CD4-positive, alpha-beta T cell (primary cell): ENCODE measurements around the gene TNS1. TPM values are rescaled to one million over a fixed set of nuclear protein-coding genes. Genes with fewer than 3 reads are reported as not detected.
A peak's percentile ranks its signal among the peaks of the same experiment; 100 is the strongest.

Experiments
- ATAC-seq: fragments of 200-7000 bp; cut with Tn5 transposase; one replicate; pipeline ENCODE4 v1.10.0; 2022; ENCODE audit warnings: mild to moderate bottlenecking; ENCODE audit not compliant: poor library complexity
- CTCF ChIA-PET: fragments of 350-600 bp; sonication (Branson Sonifier 250); formaldehyde crosslinking; loops from one replicate; lab custom pipeline; 2021; ENCODE audit warnings: antibody characterized with exemption, inconsistent platforms; lab: Charles Lee
- POLR2A ChIA-PET: fragments of 350-600 bp; sonication (Branson Sonifier 250); formaldehyde crosslinking; loops from one replicate; lab custom pipeline; 2021; ENCODE audit warnings: antibody characterized with exemption, inconsistent platforms; lab: Charles Lee
- DNase-seq, 14 experiments: peaks; one replicate each; pipeline ENCODE4 v3.0.0-alpha.2; 2013 to 2020; ENCODE audit warnings: mixed read lengths in 2 of 14
- H3K27ac ChIP-seq, 2 donors: one replicate each; pipeline versions ENCODE4 v1.5.1 to v1.7.0; 2013; ENCODE audit warnings: low read length in 2 of 2, low read depth in 1 of 2, mild to moderate bottlenecking in 1 of 2
- H3K27me3 ChIP-seq, 2 experiments: 1 replicate in 1 of 2; 2 replicates in 1 of 2; pipeline versions ENCODE4 v1.6.1 to v1.7.0; 2013; ENCODE audit warnings: low read length in 2 of 2, control low read depth in 1 of 2, mild to moderate bottlenecking in 1 of 2, moderate library complexity in 1 of 2; ENCODE audit not compliant: insufficient read depth in 2 of 2, control insufficient read depth in 1 of 2
- H3K36me3 ChIP-seq: one replicate; pipeline ENCODE4 v1.6.1; 2013; ENCODE audit warnings: low read length, control low read depth; ENCODE audit not compliant: insufficient read depth
- H3K4me1 ChIP-seq: one replicate; pipeline ENCODE4 v1.6.1; 2013; ENCODE audit warnings: low read length, control low read depth; ENCODE audit not compliant: insufficient read depth
- H3K4me3 ChIP-seq: one replicate; pipeline ENCODE4 v1.5.1; 2013; ENCODE audit warnings: mild to moderate bottlenecking, low read length, moderate library complexity
- H3K9me3 ChIP-seq, 2 experiments: 1 replicate in 1 of 2; 2 replicates in 1 of 2; pipeline versions ENCODE4 v1.6.1 to v1.7.0; 2013; ENCODE audit warnings: low read length in 2 of 2, mild to moderate bottlenecking in 2 of 2, control low read depth in 1 of 2, moderate library complexity in 1 of 2; ENCODE audit not compliant: control insufficient read depth in 1 of 2, insufficient read depth in 1 of 2
- H3K27ac Mint-ChIP-seq: one replicate; pipeline ENCODE4 v1.8.0; 2020; ENCODE audit warnings: mixed read lengths
- H3K27me3 Mint-ChIP-seq: one replicate; pipeline ENCODE4 v1.8.0; 2021; ENCODE audit warnings: mixed read lengths
- H3K36me3 Mint-ChIP-seq: one replicate; pipeline ENCODE4 v1.8.0; 2021; ENCODE audit warnings: low read depth, mixed read lengths
- H3K4me1 Mint-ChIP-seq: one replicate; pipeline ENCODE4 v1.8.0; 2021; ENCODE audit warnings: low read depth, mixed read lengths
- H3K4me3 Mint-ChIP-seq: one replicate; pipeline ENCODE4 v1.8.0; 2020; ENCODE audit warnings: mild to moderate bottlenecking, mixed read lengths
- H3K9me3 Mint-ChIP-seq: one replicate; pipeline ENCODE4 v1.8.0; 2020; ENCODE audit warnings: mixed read lengths
- CTCF ChIP-seq: fragments of 200-600 bp; IDR thresholded peaks from one replicate; pipeline ENCODE4 v1.8.0; 2022; ENCODE audit warnings: antibody characterized with exemption, mild to moderate bottlenecking
- intact Hi-C, 2 experiments: fragments of 100-400 bp; cut with DNase I in 1 of 2; cut with micrococcal nuclease in 1 of 2; formaldehyde crosslinking; loops; one replicate each; pipeline versions ENCODE4 v1.15.1 to v1.9.0; 2023 to 2025; cut with DNase I, micrococcal nuclease
- total RNA-seq, 174 experiments: library from RNA in 2 of 174; stranded (reverse) in 2 of 174; gene quantifications; one replicate each; pipeline ENCODE4 v1.2.3 and lab custom pipeline; 2021 to 2026

Gene TNS1
- total RNA-seq, 2 experiments from 2014 or later = 0.25 to 0.34 TPM

GRCh38 chr2:217929757-217930707 is 72.8 kb downstream of the TNS1 start:
- H3K27ac Mint-ChIP-seq = no peak overlapping the region

GRCh38 chr2:217929272-217929671 is 73.5 kb downstream of the TNS1 start:
- ChIA-PET POLR2A (no interaction called here), CTCF (no interaction called here)
- ATAC-seq = no peak
- H3K9me3 Mint-ChIP-seq = no peaks in the 10 kb centered on the region
- no peaks in the 10 kb centered on the region for H3K4me1 Mint-ChIP-seq
- H3K4me3 Mint-ChIP-seq = no peak overlapping the region
- Histone ChIP-seq H3K27ac (no peak overlapping the region), H3K4me1 (peaks cover 3% of the 10 kb centered on the region), H3K9me3 (peaks cover 0 to 3% of the 10 kb centered on the region in 2 experiments), H3K36me3 (no peaks in the 10 kb centered on the region), H3K4me3 (no peak overlapping the region), H3K27me3 (peaks cover 0 to 4% of the 10 kb centered on the region in 2 experiments)
- no peaks in the 10 kb centered on the region for H3K36me3 Mint-ChIP-seq
- intact Hi-C loops = no loop called here
- no peak overlapping the region for H3K27ac Mint-ChIP-seq
- no peak for DNase-seq
- TF ChIP-seq CTCF = no peak
- peaks cover 6% of the 10 kb centered on the region for H3K27me3 Mint-ChIP-seq

More at GRCh38 chr2:217929757-217930707, 72.8 kb downstream of the TNS1 start:
- ChIA-PET POLR2A (no interaction called here), CTCF (no interaction called here)
- Histone ChIP-seq H3K9me3 (peaks cover 0 to 3% of the 10 kb centered on the region in 2 experiments), H3K27ac (no peak overlapping the region), H3K27me3 (peaks cover 0 to 4% of the 10 kb centered on the region in 2 experiments), H3K36me3 (no peaks in the 10 kb centered on the region), H3K4me3 (no peak overlapping the region), H3K4me1 (peaks cover 3% of the 10 kb centered on the region)
- DNase-seq (no peak), ATAC-seq (no peak)
- Mint-ChIP-seq H3K9me3 (no peaks in the 10 kb centered on the region), H3K4me3 (no peak overlapping the region), H3K4me1 (no peaks in the 10 kb centered on the region), H3K27me3 (peaks cover 6% of the 10 kb centered on the region), H3K36me3 (no peaks in the 10 kb centered on the region)
- intact Hi-C loops = no loop called here
- no peak for TF ChIP-seq CTCF

GRCh38 chr2:217928324-217929181 is 74.2 kb downstream of the TNS1 start:
- Mint-ChIP-seq H3K27ac (no peak overlapping the region), H3K36me3 (no peaks in the 10 kb centered on the region), H3K4me3 (no peak overlapping the region), H3K4me1 (no peaks in the 10 kb centered on the region), H3K9me3 (no peaks in the 10 kb centered on the region), H3K27me3 (peaks cover 6% of the 10 kb centered on the region)
- peaks cover 0 to 3% of the 10 kb centered on the region in 2 experiments for H3K9me3 ChIP-seq
- DNase-seq = peak in 2 of 14 experiments; percentile 48 to 58
- H3K27ac ChIP-seq = no peak overlapping the region
- intact Hi-C loops = no loop called here
- no peaks in the 10 kb centered on the region for H3K4me1 ChIP-seq
- no peaks in the 10 kb centered on the region for H3K36me3 ChIP-seq
- peaks cover 0 to 4% of the 10 kb centered on the region in 2 experiments for H3K27me3 ChIP-seq
- CTCF ChIA-PET = no interaction called here
- no peak overlapping the region for H3K4me3 ChIP-seq
- ATAC-seq = no peak
- no peak for TF ChIP-seq CTCF
- POLR2A ChIA-PET = no interaction called here
